MG63 (cell line): Measurements from ENCODE around the gene ACBD4. TPM values are rescaled to one million over a fixed set of nuclear protein-coding genes. Genes with fewer than 3 reads are reported as not detected.
"Not testable (repeated sequence)": the region's sequence is repeated elsewhere in the genome, so short reads cannot be mapped to it uniquely, and the experiment has no call there.

Experiments used
- DNase-seq: peaks from one replicate; pipeline ENCODE4 v3.0.0-alpha.2; 2020
- H3K27me3 ChIP-seq: fragments of 250-450 bp; sonication (Bioruptor Pico); 2 replicates; pipeline ENCODE4 v1.5.1; 2020; ENCODE audit warnings: mild to moderate bottlenecking, moderate library complexity
- H3K36me3 ChIP-seq: fragments of 250-450 bp; sonication (Bioruptor Pico); 2 replicates; pipeline ENCODE4 v1.5.1; 2020; ENCODE audit warnings: mild to moderate bottlenecking, moderate library complexity
- H3K4me3 ChIP-seq: fragments of 250-450 bp; sonication (Bioruptor Pico); 2 replicates; pipeline ENCODE4 v1.5.1; 2020; ENCODE audit warnings: mild to moderate bottlenecking, moderate library complexity
- H3K9me3 ChIP-seq: fragments of 250-450 bp; sonication (Bioruptor Pico); 2 replicates; pipeline ENCODE4 v1.5.1; 2020; ENCODE audit warnings: mild to moderate bottlenecking, moderate library complexity
- total RNA-seq: library from RNA; depleted of rRNA; stranded (reverse); fragments of >200 nt; shearing (Covaris generic); gene quantifications from 2 replicates; pipeline ENCODE4 v1.2.3, GENCODE V29; 2014; ENCODE audit warnings: low replicate concordance

The ACBD4 gene
- total RNA-seq, 1 experiment from 2014 or later = 5.0 TPM

DNA sequence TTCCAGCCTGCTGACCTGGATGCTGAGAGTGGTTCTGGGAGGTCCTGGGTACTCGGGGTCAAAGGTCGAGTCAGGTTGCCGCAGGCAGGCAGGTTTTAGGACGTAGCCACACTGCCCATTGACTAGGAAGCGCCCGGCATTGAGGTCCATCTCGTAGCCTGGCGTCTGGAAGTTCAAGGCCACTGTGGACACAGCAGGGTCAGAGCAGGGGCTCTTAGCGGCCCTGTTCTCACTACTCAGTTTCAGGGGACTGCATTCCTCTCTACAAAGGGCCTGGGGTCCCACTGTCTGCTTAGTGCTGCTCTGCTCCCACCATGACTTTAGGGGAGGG is 22.1 kb upstream of the ACBD4 start:
- H3K9me3 ChIP-seq = no peaks in the 10 kb centered on the region
- H3K27me3 ChIP-seq = no peaks in the 10 kb centered on the region
- H3K4me3 ChIP-seq = no peak overlapping the region
- peaks cover 13% of the 10 kb centered on the region for H3K36me3 ChIP-seq
- DNase-seq = no peak

- no peak overlapping the region for H3K4me3 ChIP-seq
- DNase-seq = no peak
- H3K9me3 ChIP-seq = no peaks in the 10 kb centered on the region
- H3K27me3 ChIP-seq = no peaks in the 10 kb centered on the region
- H3K36me3 ChIP-seq = peaks cover 10% of the 10 kb centered on the region
Measured at GRCh38 chr17:45114117-45114932, 21.2 kb upstream of the ACBD4 start.

DNA sequence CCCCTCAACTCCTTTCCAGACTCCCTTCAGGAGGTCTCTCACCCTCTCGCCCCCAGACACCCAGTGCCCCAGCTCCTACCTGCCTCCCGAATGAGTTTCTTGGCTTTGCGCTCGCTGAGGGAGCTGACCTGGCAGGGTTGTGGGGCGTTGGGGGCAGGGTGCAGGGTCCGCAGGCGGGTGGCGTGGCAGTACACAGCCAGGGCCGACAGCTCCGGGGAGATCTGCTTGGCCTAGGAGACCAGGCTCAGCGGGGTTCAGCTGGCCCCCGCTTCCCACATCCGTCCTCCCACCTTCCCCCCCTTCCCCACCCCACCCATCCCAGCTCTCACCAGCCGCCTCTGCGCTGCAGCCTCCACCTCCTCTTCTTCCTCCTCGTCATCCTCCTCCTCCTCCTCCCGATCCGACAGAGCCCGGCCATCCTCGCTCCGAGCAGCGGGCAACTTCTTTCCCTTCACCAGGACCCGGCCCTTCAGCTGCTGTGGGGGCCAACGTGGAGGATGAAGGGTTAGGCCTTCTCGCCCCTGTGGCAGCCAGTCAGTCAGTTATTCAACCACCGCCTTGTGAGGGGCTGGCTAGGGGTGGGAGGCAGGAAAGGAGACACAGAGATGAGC is 20.4 kb upstream of the ACBD4 start:
- DNase-seq = no peak
- Histone ChIP-seq H3K9me3 (no peaks in the 10 kb centered on the region), H3K4me3 (no peak overlapping the region), H3K27me3 (no peaks in the 10 kb centered on the region), H3K36me3 (peaks cover 11% of the 10 kb centered on the region)

DNA sequence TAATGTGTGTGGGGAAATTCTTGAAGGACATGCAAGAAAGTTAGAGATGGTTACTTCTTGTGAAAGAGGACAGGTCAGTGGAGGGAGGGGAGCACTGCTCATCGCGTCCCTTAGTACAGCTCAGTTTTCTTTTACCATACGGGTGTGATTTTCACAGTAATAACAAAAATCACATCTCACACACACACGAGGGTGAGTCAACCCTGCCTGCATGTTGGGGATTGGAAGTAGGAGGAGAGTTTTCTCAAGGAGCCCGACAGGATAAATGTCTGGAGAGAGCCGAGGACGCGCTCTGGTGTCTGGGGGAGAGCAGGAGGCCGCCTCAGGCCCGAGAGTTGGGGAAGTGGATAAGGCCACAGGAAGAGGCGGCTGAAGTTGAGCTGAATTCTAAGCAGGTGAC is 19.6 kb upstream of the ACBD4 start:
- no peak for DNase-seq
- H3K9me3 ChIP-seq = no peaks in the 10 kb centered on the region
- no peaks in the 10 kb centered on the region for H3K27me3 ChIP-seq

DNA sequence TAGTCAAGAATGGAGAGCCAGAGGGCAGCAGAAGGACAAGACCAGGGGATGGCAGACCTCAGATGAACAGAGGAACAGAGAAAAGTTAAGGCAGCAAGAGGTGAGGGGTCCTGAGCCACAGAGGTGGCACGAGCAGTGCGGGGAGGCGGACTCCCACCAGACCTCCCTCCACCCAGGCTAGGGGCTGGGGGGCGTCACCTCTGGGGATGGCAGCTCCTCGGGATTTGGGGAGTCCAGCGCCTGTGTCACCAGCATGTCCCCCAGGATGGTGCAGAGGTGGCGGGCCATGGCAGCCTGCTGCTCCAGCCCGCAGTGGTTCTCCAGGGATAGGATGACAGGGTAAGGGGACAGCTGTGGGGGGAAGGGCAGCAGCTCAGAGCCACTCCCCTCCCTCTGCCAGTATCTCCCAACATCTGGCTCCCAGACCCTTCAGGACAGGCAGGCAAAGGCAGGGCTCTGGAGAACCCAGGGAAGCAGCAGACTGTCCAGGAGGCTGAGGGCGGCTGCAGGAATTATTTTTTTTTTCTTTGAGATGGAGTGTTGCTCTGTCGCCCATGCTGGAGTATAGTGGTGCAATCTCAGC is 19.0 kb upstream of the ACBD4 start:
- Histone ChIP-seq H3K36me3 (peaks cover 11% of the 10 kb centered on the region), H3K27me3 (no peaks in the 10 kb centered on the region), H3K4me3 (no peak overlapping the region), H3K9me3 (no peaks in the 10 kb centered on the region)
- DNase-seq = no peak

More for the DNA sequence above, 19.6 kb upstream of the ACBD4 start:
- Histone ChIP-seq H3K4me3 (no peak overlapping the region), H3K36me3 (peaks cover 11% of the 10 kb centered on the region)

- no peak overlapping the region for H3K4me3 ChIP-seq
- no peak for DNase-seq
- H3K36me3 ChIP-seq = peaks cover 11% of the 10 kb centered on the region; the same call in 1 of the 2 replicates
- no peaks in the 10 kb centered on the region for H3K9me3 ChIP-seq
- no peaks in the 10 kb centered on the region for H3K27me3 ChIP-seq
Measured at GRCh38 chr17:45117334-45117733, 18.2 kb upstream of the ACBD4 start.

DNA sequence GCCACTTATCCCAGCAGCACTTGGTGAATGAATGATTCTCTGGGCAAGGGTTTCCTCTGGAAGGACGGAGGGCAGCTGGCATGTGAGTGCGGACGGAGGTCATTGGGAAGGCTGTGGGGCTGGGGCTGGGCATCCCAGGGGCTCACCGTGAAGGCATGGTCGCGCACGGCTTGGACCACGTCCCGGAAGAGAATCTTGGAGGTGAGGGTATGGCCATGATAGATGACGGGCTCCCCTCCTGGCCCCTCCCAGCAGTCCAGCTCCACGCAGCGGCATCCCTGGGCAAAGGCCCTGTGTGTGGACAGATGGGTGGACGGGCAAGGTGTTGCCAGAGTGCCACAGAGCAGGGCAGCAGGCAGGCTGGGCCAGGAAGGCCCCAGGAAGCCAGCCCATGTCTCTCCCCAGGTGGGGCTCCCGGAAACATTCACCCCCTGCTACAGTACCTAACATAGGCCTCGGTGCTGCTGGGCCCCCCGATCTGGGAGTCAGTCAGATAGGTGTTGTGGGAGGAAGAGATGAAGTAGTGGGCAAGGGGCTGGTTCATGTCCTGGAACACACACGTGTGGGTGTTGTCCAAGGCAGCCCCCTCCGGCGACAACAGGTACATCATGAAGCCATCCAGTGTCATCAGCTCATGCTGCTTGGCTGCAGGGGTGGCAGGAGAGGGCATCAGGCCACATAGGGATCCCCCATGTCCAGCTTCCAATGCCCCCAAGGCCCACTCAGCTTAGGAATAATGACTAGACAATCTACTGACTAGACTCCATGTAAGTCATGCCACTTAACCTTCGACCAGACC is 17.4 kb upstream of the ACBD4 start:
- no peaks in the 10 kb centered on the region for H3K27me3 ChIP-seq
- H3K36me3 ChIP-seq = peaks cover 11% of the 10 kb centered on the region; the same call in 1 of the 2 replicates
- H3K4me3 ChIP-seq = no peak overlapping the region
- no peak for DNase-seq
- no peaks in the 10 kb centered on the region for H3K9me3 ChIP-seq

DNA sequence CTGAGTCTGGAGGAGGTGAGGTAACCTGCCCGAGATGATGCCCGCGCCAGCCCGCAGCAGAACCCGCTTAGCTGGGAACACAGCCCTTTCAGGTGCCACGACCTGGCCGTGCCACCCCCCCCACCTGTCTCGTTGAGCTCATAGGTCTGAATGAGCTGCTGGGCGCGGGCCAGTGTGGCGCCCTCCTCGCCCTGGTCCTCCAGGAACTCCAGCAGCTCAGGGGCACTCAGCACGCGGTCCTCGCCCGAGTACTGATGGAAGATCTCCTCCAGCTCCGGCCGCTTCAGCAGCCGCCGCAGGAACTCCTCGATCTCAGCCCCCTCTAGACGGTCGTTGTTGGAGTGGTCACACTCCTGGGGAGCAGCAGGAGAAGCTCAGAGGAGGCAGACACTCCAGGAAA is 16.8 kb upstream of the ACBD4 start:
- H3K9me3 ChIP-seq = no peaks in the 10 kb centered on the region
- H3K27me3 ChIP-seq = no peaks in the 10 kb centered on the region
- no peak for DNase-seq
- H3K4me3 ChIP-seq = no peak overlapping the region
- H3K36me3 ChIP-seq = peaks cover 9% of the 10 kb centered on the region; the same call in 1 of the 2 replicates

DNA sequence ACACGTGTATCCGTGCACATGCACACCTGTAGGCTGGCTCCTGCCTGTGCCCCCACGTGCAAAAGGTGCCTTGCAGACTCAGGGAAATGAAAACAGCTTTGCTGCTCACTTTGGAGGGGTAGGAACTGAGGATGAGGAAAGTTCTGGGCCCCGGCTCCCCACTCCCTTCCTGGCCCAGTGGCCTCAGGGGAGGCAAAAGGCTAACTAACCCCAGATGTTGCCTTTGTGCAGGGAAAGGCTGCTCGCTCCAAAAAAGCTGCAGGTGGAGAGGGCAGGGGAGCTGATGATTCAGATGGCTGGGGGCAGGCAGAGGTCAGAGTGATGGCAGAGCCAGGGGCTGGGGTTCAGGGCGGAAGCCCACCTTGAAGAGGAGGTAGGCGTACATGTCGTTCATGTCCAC is 15.5 kb upstream of the ACBD4 start:
- no peak for DNase-seq
- Histone ChIP-seq H3K4me3 (no peak overlapping the region), H3K9me3 (no peaks in the 10 kb centered on the region), H3K27me3 (no peaks in the 10 kb centered on the region), H3K36me3 (peaks cover 9% of the 10 kb centered on the region; the same call in 1 of the 2 replicates)

DNA sequence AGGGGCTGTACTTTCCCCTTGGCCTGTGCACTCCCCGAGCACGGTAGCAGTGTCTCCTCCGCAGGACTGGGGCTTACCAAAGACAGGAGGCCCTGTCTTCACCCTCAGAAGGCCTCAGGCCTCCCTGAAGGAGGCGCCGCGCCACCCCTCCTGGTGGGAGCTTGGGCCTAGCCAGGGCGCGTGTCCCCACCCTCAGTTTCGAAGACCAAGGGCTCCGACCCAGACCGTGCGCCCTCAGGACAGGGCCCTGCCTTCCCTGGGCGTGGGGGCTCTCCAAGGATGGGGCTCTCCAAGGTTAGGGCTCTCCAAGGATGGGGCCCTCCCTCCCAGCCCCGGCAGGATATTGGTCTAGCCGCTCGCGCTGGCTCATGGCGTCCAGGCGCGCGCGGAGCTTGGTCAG is 14.9 kb upstream of the ACBD4 start:
- DNase-seq = no peak
- Histone ChIP-seq H3K4me3 (no peak overlapping the region), H3K36me3 (peaks cover 11% of the 10 kb centered on the region; the same call in 1 of the 2 replicates), H3K27me3 (no peaks in the 10 kb centered on the region), H3K9me3 (no peaks in the 10 kb centered on the region)

DNA sequence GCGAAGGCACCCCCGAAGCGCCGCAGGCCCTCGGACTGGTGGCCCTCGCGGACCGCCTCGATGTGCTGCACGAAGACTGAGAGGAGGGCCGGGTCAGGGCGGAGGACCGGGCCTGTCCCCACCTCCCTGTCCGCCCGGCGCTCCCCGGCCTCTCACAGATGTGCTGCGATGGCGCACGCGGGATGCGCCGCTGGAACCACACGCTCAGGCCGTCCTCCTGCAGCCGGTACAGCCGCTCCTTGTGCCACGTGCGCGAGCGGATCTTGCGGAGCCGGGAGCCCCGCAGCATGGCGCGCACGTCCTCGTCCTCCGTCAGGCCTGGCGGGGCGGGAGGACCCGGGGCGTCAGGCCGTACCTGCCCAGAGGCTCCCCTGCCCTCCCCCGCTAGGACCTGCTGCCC is 14.4 kb upstream of the ACBD4 start:
- peaks cover 13% of the 10 kb centered on the region; the same call in 1 of the 2 replicates for H3K36me3 ChIP-seq
- no peak overlapping the region for H3K4me3 ChIP-seq
- no peaks in the 10 kb centered on the region for H3K27me3 ChIP-seq
- H3K9me3 ChIP-seq = no peaks in the 10 kb centered on the region
- DNase-seq = no peak

DNA sequence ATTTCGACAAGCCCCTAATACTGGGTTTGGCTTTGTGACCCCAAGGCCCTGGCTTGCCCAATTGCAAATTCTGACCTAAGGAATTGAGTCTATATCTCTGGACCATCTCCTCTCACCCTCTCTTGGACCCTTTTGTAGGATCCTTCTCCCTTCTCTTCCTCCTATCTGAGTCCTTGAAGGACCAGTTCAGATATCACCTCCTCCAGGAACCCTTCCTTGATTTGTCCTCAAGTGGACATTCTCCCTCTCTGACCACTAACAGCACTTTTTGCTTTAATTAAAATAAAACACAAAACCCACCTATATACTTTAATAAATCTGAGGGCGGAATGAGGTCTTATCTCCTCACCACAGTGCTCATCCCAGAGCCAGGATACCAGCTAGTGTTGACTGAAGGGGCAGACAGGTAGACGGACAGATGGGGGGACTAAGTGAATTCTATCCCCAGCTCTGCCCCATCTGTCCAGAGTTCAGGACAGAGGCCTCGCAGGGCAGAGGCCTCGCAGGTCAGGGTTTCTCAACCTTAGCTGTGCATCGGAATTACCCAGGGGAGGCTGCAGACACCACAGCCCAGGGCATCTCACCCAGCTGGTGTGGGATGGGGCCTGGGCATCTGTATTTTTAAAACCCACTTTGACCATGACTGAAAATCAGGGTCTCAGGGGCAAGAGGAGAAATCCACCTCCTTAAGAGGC is 12.3 kb upstream of the ACBD4 start:
- Histone ChIP-seq H3K9me3 (no peaks in the 10 kb centered on the region), H3K36me3 (peaks cover 13% of the 10 kb centered on the region; the same call in 1 of the 2 replicates), H3K4me3 (no peak overlapping the region), H3K27me3 (no peaks in the 10 kb centered on the region)
- DNase-seq = no peak

- peak; percentile 96 for DNase-seq
- Histone ChIP-seq H3K27me3 (no peaks in the 10 kb centered on the region), H3K4me3 (no peak overlapping the region), H3K36me3 (peaks cover 7% of the 10 kb centered on the region; the same call in 1 of the 2 replicates), H3K9me3 (no peaks in the 10 kb centered on the region)
Measured at GRCh38 chr17:45123930-45124796, 11.3 kb upstream of the ACBD4 start.

- not testable (repeated sequence) for H3K4me3 ChIP-seq, H3K9me3 ChIP-seq, H3K36me3 ChIP-seq, H3K27me3 ChIP-seq
- peak; percentile 49 for DNase-seq
Measured at GRCh38 chr17:45124797-45125122, 10.7 kb upstream of the ACBD4 start.

DNA sequence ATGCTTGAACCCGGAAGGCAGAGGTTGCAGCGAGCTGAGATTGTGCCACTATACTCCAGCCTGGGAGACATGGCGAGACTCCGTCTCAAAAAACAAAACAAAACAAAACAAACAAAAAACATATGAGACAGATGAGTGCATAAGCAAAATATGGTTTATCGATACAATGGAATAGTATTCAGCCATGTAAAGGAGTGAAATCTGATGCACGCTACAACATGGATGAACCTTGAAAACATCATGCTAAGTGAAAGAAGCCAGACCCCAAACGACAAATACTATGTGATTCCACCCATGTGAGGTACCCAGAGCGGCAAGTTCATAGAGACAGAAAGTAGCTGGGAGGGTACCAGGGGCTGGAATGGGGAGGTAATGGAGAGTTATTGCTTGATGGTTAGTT is 10.0 kb upstream of the ACBD4 start:
- DNase-seq = no peak
- no peaks in the 10 kb centered on the region for H3K27me3 ChIP-seq
- peaks cover 4% of the 10 kb centered on the region; the same call in 1 of the 2 replicates for H3K36me3 ChIP-seq
- no peak overlapping the region for H3K4me3 ChIP-seq
- H3K9me3 ChIP-seq = no peaks in the 10 kb centered on the region

DNA sequence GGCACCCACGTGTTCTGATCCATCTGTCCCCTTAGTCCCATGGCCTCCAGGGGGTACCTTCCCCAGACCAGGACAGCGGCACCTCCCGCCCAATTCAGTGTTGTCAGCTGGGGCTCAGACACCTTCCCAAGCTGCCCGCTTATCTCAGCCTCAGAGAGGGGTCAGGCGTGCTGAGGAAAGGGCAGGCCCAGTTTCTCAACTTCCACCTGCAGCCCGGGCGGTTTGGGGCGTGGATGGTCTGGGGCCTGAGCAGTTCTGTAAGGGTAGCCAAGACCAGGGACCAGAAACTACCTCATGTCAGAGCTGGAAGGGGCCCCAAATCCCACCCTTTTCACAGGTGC is 8.3 kb upstream of the ACBD4 start:
- H3K36me3 ChIP-seq = peaks cover 4% of the 10 kb centered on the region; the same call in 1 of the 2 replicates
- H3K4me3 ChIP-seq = no peak overlapping the region
- no peaks in the 10 kb centered on the region for H3K27me3 ChIP-seq
- no peaks in the 10 kb centered on the region for H3K9me3 ChIP-seq
- no peak for DNase-seq
